NCI-H2196 (cell line): Measurements from ENCODE around the gene HIPK4.
A peak's percentile ranks its signal among the peaks of the same experiment; 100 is the strongest.
"Not testable (repeated sequence)": the region's sequence is repeated elsewhere in the genome, so short reads cannot be mapped to it uniquely, and the experiment has no call there.

Source experiments
- DNase-seq: peaks from one replicate; lab custom pipeline; 2025; ENCODE audit not compliant: unreplicated experiment; lab: John Stamatoyannopoulos, UW

The HIPK4 gene, protein sequence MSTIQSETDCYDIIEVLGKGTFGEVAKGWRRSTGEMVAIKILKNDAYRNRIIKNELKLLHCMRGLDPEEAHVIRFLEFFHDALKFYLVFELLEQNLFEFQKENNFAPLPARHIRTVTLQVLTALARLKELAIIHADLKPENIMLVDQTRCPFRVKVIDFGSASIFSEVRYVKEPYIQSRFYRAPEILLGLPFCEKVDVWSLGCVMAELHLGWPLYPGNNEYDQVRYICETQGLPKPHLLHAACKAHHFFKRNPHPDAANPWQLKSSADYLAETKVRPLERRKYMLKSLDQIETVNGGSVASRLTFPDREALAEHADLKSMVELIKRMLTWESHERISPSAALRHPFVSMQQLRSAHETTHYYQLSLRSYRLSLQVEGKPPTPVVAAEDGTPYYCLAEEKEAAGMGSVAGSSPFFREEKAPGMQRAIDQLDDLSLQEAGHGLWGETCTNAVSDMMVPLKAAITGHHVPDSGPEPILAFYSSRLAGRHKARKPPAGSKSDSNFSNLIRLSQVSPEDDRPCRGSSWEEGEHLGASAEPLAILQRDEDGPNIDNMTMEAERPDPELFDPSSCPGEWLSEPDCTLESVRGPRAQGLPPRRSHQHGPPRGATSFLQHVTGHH

DNA sequence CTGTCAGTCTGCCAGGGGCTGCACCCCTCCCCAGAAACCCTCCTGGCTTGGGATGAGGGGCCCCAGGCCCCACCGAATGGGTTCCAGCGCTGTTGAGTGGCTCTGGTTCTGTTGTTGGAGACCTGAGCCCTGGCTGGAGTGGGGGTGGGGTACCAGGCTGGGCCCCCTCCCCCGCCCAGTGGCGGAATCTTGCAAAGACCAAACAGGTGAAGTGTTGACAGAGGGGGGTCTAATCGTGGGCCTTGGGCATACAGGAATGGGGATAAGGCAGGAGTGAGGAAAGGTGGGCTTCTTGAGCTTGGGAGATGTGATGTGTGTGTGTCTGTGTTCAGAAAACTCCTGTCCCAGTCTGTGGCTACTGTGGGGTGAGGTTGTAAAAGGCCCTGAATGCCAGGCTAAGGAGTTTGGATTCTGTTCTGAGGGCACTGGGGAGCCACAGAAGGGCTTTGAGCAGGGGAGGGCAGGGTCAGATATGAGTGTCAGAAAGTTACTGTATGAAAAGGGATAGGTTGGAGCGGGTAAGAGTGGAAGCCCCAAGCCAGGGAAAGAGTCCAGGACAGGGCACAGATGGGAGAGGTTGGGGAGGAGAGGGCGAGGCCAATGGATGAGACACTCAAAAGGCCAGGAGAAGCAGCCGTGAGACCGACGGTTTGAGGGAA is at the start of gene HIPK4:
TSS of gene HIPK4 (minus strand) at position 98 of the 659 bp plus-strand sequence. CDS start 279 bp downstream, outside the sequence.
- no peak for DNase-seq

DNA sequence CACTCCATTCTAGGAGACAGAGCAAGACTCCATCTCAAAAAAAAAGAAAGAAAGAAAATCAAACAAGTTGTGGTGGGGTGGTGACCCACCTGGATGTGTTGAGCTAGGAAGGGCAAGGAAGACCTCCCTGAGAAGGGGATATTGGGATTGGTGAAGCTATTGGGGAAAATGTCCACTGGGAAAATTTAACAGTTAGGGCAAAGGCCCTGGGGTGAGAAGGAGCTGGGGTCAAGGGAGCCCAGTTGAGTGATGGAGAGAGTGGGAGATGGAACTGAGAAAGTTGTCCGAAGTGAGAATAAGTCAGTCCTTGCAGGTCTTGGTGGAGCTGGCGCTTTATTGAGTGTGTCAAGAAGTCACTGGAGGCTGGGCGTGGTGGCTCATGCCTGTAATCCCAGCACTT is 48.3 kb upstream of the HIPK4 start:
- no peak for DNase-seq

DNA sequence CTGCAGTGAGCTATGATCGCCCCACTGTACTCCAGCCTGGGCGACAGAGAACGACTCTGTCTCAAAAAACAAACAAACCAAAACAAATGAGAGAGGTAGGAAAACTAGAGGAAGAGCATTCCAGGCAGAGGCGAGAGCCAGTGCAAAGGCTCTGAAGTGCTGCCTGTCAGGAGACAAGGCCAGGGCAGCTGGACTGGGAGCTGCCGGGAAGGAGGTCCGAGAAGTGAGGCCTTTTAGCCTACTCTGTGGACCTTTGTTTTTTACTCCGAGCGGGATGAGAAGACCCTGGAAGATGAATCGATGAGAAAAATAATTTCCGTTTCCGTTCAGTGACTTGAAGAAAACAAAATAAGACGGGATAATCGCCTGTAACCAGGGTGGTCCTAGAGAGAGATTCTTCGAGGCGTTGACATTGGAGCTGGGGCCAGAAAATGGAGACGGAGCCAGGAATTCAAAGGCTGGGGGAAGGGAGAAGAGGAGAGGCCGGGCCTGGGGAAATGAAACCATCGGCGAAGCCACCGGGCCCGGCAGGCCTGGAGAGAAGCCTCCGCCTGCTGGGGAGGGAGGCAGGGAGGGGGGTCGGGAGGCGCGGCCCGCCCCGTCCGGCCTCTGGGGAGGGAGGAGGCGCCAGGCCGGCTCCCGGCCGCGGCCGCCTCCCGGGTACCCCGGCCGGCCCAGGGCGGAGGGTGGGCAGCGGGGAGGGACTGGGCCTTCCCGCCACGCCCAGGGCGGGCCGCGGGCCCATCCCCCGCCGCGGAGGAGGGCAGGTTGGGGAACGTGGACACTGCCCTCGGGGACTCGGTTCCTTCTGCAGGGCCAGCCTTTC is 43.6 kb upstream of the HIPK4 start:
- DNase-seq: peak; percentile 92

DNA sequence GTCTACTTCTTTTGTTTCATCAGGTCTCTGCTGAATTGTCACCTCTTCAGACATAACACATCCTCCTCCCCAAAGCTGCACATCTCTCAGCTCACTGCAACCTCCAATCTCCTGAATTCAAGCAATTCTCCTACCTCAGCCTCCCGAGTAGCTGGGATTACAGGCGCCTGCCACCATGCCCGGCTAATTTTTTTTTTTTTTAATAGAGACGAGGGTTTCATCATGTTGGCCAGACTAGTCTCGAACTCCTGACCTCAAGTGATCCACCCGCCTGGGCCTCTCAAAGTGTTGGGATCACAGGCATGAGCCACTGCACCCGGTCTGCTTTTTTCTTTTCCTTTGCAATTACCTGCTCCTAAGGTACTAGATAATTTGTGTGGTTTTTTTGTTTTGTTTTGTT is 42.8 kb upstream of the HIPK4 start:
- DNase-seq: not testable (repeated sequence)

DNA sequence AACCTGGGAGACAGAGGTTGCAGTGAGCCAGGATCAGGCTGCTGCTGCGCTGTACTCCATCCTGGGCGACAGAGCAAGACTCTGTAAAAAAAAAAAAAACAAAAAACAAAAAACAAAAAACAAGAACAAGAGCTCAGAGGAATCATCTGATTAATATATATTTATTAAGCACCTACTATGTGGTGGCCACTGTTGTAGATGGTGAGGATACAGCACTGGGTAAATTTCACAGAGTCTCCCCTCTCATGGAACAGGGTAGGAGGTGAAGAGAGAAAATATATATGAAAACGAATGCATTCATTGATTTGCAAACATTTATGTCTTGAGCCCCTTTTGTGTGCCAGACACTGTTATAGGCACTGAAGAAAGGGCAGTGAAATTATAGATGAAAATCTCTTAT is 41.7 kb upstream of the HIPK4 start:
- no peak for DNase-seq

DNA sequence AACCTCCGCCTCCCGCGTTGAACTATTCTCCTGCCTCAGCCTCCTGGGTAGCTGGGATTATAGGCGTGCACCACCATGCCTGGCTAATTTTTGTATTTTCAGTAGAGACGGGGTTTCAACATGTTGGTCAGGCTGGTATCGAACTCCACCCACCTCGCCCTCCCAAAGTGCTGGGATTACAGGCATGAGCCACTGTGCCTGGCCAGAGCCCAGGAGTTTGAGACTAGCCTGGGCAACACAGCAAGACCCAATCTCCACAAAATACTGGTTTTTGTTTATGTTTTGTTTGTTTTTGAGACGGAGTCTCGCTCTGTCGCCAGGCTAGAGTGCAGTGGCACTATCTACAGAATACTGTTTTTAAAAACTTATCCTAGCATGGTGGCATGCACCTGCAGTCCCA is 40.3 kb upstream of the HIPK4 start:
- not testable (repeated sequence) for DNase-seq

DNA sequence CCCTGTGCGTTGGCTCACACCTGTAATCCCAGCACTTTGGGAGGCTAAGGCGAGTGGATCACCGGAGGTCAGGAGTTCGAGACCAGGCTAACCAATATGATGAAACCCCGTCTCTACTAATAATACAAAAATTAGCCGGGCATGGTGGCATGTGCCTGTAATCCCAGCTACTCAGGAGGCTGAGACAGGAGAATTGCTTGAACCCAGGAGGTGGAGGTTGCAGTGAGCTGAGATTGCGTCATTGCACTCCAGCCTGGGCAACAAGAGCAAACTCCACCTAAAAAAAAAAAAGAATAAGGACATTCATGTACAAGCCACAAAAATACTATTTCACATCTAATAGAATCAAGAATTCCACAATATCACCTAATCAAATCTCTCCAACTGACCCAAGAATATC is 38.2 kb upstream of the HIPK4 start:
- DNase-seq: not testable (repeated sequence)

DNA sequence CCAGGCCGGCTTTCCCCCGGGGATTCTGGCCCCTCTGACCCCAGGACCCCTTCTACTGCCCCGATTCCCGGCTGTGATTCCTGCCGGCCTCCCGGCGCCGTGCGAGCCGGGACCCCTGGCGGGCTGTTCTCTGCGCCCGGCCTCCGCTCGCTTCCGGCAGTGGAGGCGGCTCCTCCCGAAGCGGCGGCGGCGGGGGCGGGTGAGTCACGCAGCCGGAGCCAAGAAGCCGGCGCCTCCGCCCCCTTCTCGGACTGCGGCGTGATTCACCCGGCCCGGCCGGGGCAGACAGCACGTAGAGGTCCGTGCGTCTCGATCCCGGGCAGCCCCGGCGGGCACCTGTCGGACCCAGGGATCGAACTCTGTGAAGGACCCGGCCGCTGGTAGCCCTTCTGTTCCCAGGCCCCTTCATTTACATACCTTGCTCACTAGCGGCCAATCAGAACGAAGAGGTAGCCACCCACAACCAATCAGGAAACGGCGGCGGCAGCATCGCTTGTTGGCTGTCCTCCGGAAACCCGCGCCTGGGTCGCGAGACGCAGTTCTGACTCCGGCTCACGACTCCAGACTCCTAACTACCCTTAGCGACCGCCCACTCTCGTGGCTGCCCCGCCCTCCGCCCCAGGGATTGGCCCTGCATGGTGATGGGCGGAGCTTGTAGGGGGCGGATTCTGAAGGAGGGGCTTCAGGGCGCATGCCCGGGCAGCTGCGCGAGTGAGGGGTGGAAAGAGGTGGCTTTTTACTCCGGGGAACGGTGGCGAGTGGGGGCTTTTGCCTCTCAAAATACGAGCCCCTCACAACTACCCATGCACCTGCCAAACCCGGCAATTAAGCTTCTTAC is 35.7 kb upstream of the HIPK4 start, which contains the start of gene SERTAD1:
TSS of gene SERTAD1 (minus strand) at position 543 of the 838 bp plus-strand sequence. CDS start 2,446 bp downstream, outside the sequence.
- peak; percentile 99 for DNase-seq

DNA sequence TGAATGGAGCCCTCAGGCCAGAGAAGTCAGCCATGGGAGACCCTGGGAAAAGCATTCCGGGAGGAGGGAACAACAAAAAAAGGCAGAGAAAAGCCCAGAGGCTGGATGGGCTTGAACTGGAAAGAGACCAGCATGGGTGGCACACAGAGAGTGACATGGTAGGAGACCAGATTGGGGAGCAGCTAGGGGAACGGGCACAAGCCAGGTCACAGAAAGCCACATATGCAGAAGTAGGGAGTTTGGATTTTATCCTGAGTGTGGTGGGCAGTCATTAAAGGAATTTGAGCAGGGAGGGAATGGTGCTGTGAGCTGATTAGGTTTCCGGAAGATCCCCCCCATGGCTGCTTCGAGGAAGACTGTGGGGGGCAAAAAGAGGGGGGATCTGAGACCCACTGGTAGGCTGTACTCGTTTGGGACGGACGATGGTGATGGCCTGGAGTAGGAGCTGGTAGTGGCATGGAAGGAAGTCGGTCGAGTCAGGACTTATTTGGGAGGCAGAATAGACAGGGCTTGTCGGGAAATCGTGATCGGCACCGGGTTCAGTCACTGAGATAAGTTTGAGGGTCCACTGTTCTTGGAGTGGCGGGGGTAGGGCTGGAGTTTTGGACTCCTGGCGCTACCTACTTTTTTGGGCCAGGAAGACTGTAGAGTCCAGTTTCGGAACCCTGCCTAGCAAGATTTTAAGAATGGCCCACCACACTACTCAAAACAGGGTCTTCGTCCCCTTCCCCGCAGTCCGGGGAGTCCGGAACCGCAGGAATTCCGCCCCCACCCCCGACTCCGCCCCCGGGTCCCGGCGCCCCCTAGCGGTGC is 34.9 kb upstream of the HIPK4 start:
- no peak for DNase-seq

DNA sequence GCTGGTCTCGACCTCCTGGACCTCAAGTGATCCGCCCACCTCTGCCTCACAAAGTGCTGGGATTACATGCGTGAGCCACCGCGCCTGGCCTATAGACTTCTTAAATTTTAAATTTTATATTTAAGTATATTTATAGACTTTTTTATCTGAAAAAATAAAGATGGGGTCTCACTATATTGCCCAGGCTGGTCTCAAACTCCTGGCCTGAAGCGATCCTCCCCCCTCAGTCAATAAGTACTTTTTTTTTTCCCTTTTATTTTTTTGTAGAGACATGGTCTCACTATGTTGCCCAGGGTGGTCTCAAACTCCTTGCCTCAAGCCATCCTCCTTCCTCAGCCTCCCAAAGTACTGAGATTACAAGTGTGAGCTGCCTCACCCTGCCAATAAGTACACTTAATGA is 34.0 kb upstream of the HIPK4 start:
- DNase-seq: no peak

DNA sequence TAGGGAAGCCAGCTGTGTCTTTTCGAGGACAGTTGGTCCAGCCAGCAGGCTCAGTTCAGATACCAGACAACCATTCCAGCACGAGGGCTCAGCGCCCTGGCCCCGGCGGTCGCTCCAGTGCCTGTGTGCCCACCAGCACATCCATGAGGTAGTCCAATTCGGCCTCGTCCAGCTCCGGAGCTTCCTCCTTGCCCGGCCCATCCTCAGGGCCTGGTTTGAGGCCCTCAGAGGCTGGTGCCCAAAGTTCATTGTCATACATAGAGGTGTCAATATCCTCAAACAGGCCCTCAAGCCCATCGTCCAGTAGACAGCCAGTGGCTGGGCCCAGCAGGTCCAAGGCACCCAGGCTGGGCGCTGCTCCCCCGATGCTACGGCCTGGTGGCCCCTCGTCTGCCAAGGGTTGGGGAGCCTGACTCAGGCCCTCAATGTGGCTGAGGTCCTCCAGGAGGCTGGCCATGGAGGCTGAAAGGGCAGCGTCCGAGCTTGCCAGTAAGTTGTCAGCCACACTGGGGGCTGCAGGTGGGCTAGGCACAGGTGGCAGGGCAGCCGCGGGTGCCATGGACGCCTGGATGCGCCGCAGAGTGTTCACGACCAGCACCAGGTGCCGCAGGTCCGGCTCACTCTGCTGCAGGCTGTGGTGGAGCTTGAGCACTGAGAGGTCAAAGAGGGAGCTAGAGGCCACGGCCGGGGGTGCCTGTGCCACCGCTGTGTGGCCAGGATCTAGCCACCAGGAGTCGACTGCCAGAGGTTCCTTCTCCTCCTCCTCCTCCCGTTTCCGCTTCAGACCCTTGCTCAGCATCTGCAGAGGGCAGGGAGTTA is 33.0 kb upstream of the HIPK4 start:
- DNase-seq: no peak

DNA sequence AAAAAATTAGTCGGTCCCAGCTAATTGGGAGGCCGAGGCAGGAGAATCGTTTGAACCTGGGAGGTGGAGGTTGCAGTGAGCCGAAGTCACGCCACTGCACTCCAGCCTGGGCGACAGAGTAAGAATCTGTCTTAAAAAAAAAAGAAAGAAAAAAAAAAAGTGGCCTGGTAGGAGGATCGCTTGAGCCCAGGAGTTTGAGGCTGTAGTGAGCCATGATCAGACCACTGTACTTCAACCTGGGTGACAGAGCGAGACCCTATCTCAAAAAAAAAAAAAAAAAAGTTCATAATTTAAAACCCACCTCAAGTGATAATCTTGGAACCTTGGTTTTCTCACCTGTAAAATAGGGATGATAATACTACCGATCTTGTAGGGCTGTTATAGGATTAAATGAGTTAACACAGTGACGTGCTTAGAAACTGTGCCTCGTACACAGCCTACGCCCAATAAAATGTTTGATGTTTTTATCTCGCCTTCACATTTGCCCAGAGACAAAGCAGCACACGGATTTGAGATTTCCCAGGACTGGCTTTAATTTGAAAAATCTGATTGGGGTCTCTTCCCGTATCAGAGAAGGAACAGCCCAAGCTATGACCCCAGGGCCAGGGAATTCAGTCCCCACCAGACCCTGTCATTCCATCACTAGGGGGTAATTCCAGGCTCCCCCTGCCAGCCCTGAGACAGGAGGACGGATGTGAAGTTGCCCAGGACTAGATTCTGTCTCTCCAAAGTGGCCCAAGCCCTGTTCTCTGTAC is 32.2 kb upstream of the HIPK4 start:
- no peak for DNase-seq

DNA sequence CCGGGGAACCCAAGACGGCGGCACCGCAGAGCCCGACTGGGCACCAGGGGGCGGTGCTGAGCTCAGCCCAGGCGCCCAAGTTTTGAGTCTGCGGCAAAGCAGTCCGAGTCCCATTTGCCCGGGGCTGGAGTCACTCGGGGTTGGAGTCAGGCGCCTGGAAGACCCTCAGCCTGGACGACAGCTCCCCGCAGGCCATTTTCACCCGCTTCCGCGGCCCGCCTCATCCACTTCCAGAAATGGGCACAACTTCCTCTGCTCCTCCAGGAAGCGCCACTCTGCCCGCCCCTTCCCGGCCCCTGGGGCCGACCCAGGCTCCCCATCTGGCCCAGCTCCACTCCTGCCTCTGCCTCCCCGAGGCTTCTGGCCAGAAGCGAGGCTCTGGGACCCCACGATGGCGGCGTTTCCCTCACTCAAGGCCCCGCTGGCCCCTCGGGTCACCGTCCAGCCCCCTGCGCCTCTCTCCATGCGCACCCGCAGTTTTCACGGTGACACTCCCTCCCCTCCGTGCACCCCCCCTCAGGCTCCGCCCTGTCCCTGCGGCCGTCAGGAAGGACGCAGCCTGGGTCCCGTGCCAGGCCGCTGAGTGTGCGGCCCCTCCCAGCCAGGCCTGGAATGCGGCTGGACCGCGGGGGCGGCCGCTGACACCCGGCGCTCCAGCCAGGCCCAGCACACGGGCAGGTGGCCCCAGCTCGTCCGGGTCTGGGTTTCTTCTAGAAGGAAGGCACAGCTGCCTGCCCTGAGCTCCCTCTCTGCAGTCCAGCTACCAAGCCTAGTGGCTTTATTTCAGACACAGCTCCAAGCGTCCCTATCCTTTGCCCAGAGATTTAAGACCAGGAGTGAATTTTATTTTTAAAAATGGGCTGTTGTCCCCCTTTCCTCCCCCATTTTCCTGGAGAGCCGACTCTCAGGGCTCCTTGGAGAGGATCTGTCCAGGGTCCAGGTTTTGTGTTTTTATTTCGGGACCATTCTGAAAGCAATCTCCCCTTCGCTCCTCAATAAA is 31.1 kb upstream of the HIPK4 start:
- peak; percentile 92 for DNase-seq

DNA sequence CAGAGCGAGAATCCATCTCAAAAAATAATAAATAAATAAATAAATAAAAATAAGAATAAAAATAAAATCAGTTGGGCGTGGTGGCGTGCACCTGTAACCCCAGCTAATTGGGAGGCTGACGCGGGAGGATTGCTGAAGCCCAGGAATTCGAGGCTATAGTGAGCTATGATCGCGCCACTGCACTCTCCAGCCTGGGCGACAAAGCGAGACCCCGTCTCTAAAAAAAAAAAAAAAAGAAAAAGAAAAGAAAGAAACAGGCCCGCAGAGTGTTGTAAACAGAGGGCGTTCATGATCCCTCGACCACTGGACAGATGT is 30.4 kb upstream of the HIPK4 start:
- DNase-seq: no peak

DNA sequence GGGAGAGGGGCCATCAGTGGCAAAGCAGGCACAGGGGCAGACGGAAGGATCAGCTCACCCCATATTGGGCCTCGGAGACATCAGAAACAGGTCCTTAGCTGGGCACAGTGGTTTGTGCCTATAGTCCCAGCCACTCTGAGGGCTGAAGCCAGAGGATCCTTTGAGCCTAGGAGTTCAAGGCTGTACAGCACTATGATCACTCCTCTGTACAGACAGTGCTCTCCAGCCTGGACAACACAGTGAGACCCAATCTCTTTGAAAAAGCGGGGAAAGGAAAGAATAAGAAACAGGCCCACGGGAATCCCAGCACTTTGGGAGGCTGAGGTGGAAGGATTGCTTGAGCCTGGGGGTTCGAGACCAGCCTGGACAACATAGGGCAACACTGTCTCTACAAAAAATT is 29.8 kb upstream of the HIPK4 start:
- no peak for DNase-seq

DNA sequence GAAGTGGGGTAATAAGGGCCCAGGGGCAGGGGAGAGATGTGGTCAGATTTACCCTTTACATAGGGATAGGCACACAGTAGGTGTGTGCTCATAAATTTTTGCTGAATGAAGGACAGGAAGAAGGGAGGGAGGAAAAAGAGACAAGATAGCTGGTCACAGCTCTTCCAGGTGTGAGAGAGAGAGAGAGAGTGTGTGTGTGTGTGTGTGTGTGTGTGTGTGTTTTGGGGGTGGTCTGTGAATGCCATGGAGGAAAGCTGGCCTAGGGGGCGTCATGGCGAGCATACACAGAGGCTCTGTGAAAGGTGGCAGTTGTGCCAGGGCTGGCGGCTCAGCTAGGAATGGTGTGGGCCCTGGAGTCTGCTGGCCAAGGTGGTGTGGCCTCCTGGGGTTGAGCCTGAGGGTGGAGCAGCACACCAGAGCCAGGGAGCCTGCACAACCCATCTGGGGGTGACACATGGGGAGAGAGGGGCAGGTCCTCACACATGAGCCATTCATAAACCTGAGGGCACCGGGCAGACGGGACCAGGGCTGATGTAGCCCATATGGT is 29.2 kb upstream of the HIPK4 start:
- no peak for DNase-seq
